ENCODE results near the gene NCOA1. TPM values are rescaled to one million over a fixed set of nuclear protein-coding genes. Genes with fewer than 3 reads are reported as not detected.
"Not testable (repeated sequence)": the region's sequence is repeated elsewhere in the genome, so short reads cannot be mapped to it uniquely, and the experiment has no call there.

NCOA1 gene
- total and polyA plus RNA-seq, 7 experiments from 2014 or later, result 13.2 to 72.8 (median 43.0) TPM

GRCh38 chr2:24482972-24483300 lies 8.1 kb upstream of the NCOA1 start:
- ATAC-seq (peak; percentile 22), DNase-seq (no peak)
- Mint-ChIP-seq H3K9me3 (peaks cover 0 to 10% (median 0%) of the 10 kb centered on the region in 11 donors), H3K27ac (no peak overlapping the region), H3K4me1 (peaks cover 0 to 3% (median 0%) of the 10 kb centered on the region in 7 donors), H3K36me3 (peaks cover 0 to 3% (median 0%) of the 10 kb centered on the region in 5 donors), H3K27me3 (peaks cover 0 to 2% (median 0%) of the 10 kb centered on the region in 5 donors), H3K4me3 (no peak overlapping the region)
- Histone ChIP-seq H3K4me1 (ENCODE audit: control insufficient read depth in 2 of 2, insufficient read depth in 2 of 2, low read length in 2 of 2) (no peaks in the 10 kb centered on the region), H3K36me3 (ENCODE audit: control insufficient read depth in 2 of 3, insufficient read depth in 3 of 3, low read length in 3 of 3) (no peaks in the 10 kb centered on the region), H3K27me3 (ENCODE audit: control insufficient read depth in 2 of 2, insufficient read depth in 2 of 2, low read length in 2 of 2) (no peaks in the 10 kb centered on the region), H3K9me3 (ENCODE audit: control insufficient read depth in 2 of 3, low read length in 3 of 3) (no peaks in the 10 kb centered on the region), H3K27ac (ENCODE audit: low read depth, low read length) (no peak overlapping the region), H3K4me3 (ENCODE audit: low read length) (no peak overlapping the region)
- ChIA-PET CTCF (no interaction called here), POLR2A (no interaction called here)
- intact Hi-C loops (cut with micrococcal nuclease), result no loop called here

GRCh38 chr2:24484677-24485076 lies 6.4 kb upstream of the NCOA1 start:
- POLR2A ChIA-PET; CTCF ChIA-PET; H3K27ac ChIP-seq (ENCODE audit: low read depth, low read length); ATAC-seq; H3K36me3 Mint-ChIP-seq; DNase-seq; intact Hi-C loops (cut with micrococcal nuclease); H3K27me3 ChIP-seq (ENCODE audit: control insufficient read depth in 2 of 2, insufficient read depth in 2 of 2, low read length in 2 of 2); H3K4me1 ChIP-seq (ENCODE audit: control insufficient read depth in 2 of 2, insufficient read depth in 2 of 2, low read length in 2 of 2); H3K36me3 ChIP-seq (ENCODE audit: control insufficient read depth in 2 of 3, insufficient read depth in 3 of 3, low read length in 3 of 3); H3K4me3 ChIP-seq (ENCODE audit: low read length); H3K9me3 ChIP-seq (ENCODE audit: control insufficient read depth in 2 of 3, low read length in 3 of 3); H3K27ac Mint-ChIP-seq; H3K9me3 Mint-ChIP-seq; H3K27me3 Mint-ChIP-seq: not testable (repeated sequence)
- H3K4me3 Mint-ChIP-seq, result peak overlapping the region in 1 of 10 donors; percentile 14
- H3K4me1 Mint-ChIP-seq, result peaks cover 8 to 14% (median 12%) of the 10 kb centered on the region in 7 donors

GRCh38 chr2:24485197-24485596 lies 5.9 kb upstream of the NCOA1 start:
- Histone ChIP-seq H3K27me3 (ENCODE audit: control insufficient read depth in 2 of 2, insufficient read depth in 2 of 2, low read length in 2 of 2) (no peaks in the 10 kb centered on the region), H3K4me3 (ENCODE audit: low read length) (no peak overlapping the region), H3K4me1 (ENCODE audit: control insufficient read depth in 2 of 2, insufficient read depth in 2 of 2, low read length in 2 of 2) (peaks cover 8 to 11% of the 10 kb centered on the region in 2 donors), H3K36me3 (ENCODE audit: control insufficient read depth in 2 of 3, insufficient read depth in 3 of 3, low read length in 3 of 3) (no peaks in the 10 kb centered on the region), H3K9me3 (ENCODE audit: control insufficient read depth in 2 of 3, low read length in 3 of 3) (no peaks in the 10 kb centered on the region), H3K27ac (ENCODE audit: low read depth, low read length) (no peak overlapping the region)
- peaks cover 0 to 2% (median 0%) of the 10 kb centered on the region in 5 donors for H3K27me3 Mint-ChIP-seq
- H3K4me1 Mint-ChIP-seq, result peaks cover 13 to 19% (median 17%) of the 10 kb centered on the region in 7 donors
- DNase-seq (no peak), ATAC-seq (no peak)
- POLR2A ChIA-PET, result no interaction called here
- H3K27ac Mint-ChIP-seq, result no peak overlapping the region
- H3K36me3 Mint-ChIP-seq, result peaks cover 0 to 3% (median 0%) of the 10 kb centered on the region in 5 donors
- H3K9me3 Mint-ChIP-seq, result peaks cover 0 to 8% (median 0%) of the 10 kb centered on the region in 11 donors
- intact Hi-C loops (cut with micrococcal nuclease), result no loop called here
- CTCF ChIA-PET, result no interaction called here
- H3K4me3 Mint-ChIP-seq, result no peak overlapping the region

GRCh38 chr2:24486636-24487205 lies 4.3 kb upstream of the NCOA1 start:
- H3K27ac Mint-ChIP-seq, result no peak overlapping the region
- H3K9me3 Mint-ChIP-seq, result peaks cover 0 to 4% (median 0%) of the 10 kb centered on the region in 11 donors
- H3K27me3 Mint-ChIP-seq, result no peaks in the 10 kb centered on the region
- POLR2A ChIA-PET, result interaction anchor here (1.5 kb wide), 1 partner anchor 9 kb away, joined by 3 read pairs; no protein-coding TSS in a partner anchor
- Histone ChIP-seq H3K36me3 (ENCODE audit: control insufficient read depth in 2 of 3, insufficient read depth in 3 of 3, low read length in 3 of 3) (no peaks in the 10 kb centered on the region), H3K4me3 (ENCODE audit: low read length) (no peak overlapping the region), H3K27me3 (ENCODE audit: control insufficient read depth in 2 of 2, insufficient read depth in 2 of 2, low read length in 2 of 2) (no peaks in the 10 kb centered on the region), H3K9me3 (ENCODE audit: control insufficient read depth in 2 of 3, low read length in 3 of 3) (no peaks in the 10 kb centered on the region), H3K4me1 (ENCODE audit: control insufficient read depth in 2 of 2, insufficient read depth in 2 of 2, low read length in 2 of 2) (peaks cover 12 to 14% of the 10 kb centered on the region in 2 donors), H3K27ac (ENCODE audit: low read depth, low read length) (no peak overlapping the region)
- peaks cover 17 to 24% (median 22%) of the 10 kb centered on the region in 7 donors for H3K4me1 Mint-ChIP-seq
- CTCF ChIA-PET, result no interaction called here
- H3K4me3 Mint-ChIP-seq, result peak overlapping the region in 1 of 10 donors; percentile 9
- no peak for ATAC-seq
- intact Hi-C loops (cut with micrococcal nuclease), result no loop called here
- H3K36me3 Mint-ChIP-seq, result peaks cover 0 to 3% (median 0%) of the 10 kb centered on the region in 5 donors
- no peak for DNase-seq

- Mint-ChIP-seq H3K27ac (peak overlapping the region; percentile 87 to 98 (median 93)), H3K4me3 (peak overlapping the region; percentile 80 to 95 (median 88)), H3K4me1 (peaks cover 43 to 49% (median 46%) of the 10 kb centered on the region in 7 donors), H3K36me3 (peaks cover 0 to 5% (median 0%) of the 10 kb centered on the region in 5 donors), H3K27me3 (peaks cover 0 to 11% (median 0%) of the 10 kb centered on the region in 5 donors), H3K9me3 (peaks cover 0 to 2% (median 0%) of the 10 kb centered on the region in 11 donors)
- peak in 2 of 9 donors; percentile 9 for DNase-seq
- no peak for ATAC-seq
- Histone ChIP-seq H3K4me1 (ENCODE audit: control insufficient read depth in 2 of 2, insufficient read depth in 2 of 2, low read length in 2 of 2) (peaks cover 26 to 42% of the 10 kb centered on the region in 2 donors), H3K36me3 (ENCODE audit: control insufficient read depth in 2 of 3, insufficient read depth in 3 of 3, low read length in 3 of 3) (no peaks in the 10 kb centered on the region), H3K27me3 (ENCODE audit: control insufficient read depth in 2 of 2, insufficient read depth in 2 of 2, low read length in 2 of 2) (no peaks in the 10 kb centered on the region), H3K27ac (ENCODE audit: low read depth, low read length) (peak overlapping the region; percentile 93), H3K9me3 (ENCODE audit: control insufficient read depth in 2 of 3, low read length in 3 of 3) (no peaks in the 10 kb centered on the region), H3K4me3 (ENCODE audit: low read length) (peak overlapping the region; percentile 63)
- ChIA-PET POLR2A (interaction anchor here (0.7 to 1.8 kb wide), 2 partner anchors 29 to 303 kb away, joined by 5 to 7 read pairs; partner anchors contain the start of genes CENPO and PTRHD1), CTCF (no interaction called here)
- intact Hi-C loops (cut with micrococcal nuclease), result loop anchor here (1.0 to 5.0 kb wide), 13 partner anchors 77 to 1388 kb away; partner anchors contain the start of genes ATAD2B (in 2 of the 2), CENPO (in 2 of the 2), PTRHD1 (in 2 of the 2) and ASXL2 (in 1 of the 2)
Observed at GRCh38 chr2:24489465-24490180, 1.4 kb upstream of the NCOA1 start.

- Histone ChIP-seq H3K27me3 (ENCODE audit: control insufficient read depth in 2 of 2, insufficient read depth in 2 of 2, low read length in 2 of 2) (no peaks in the 10 kb centered on the region), H3K27ac (ENCODE audit: low read depth, low read length) (peak overlapping the region; percentile 93), H3K9me3 (ENCODE audit: control insufficient read depth in 2 of 3, low read length in 3 of 3) (no peaks in the 10 kb centered on the region), H3K4me3 (ENCODE audit: low read length) (peak overlapping the region; percentile 63), H3K36me3 (ENCODE audit: control insufficient read depth in 2 of 3, insufficient read depth in 3 of 3, low read length in 3 of 3) (no peaks in the 10 kb centered on the region), H3K4me1 (ENCODE audit: control insufficient read depth in 2 of 2, insufficient read depth in 2 of 2, low read length in 2 of 2) (peaks cover 26 to 45% of the 10 kb centered on the region in 2 donors)
- CTCF ChIA-PET, result interaction anchor here (0.6 kb wide), 1 partner anchor 99 kb away, joined by 3 read pairs; no protein-coding TSS in a partner anchor
- H3K27ac Mint-ChIP-seq, result peak overlapping the region; percentile 87 to 98 (median 93)
- peak overlapping the region; percentile 80 to 95 (median 88) for H3K4me3 Mint-ChIP-seq
- ATAC-seq, result no peak
- POLR2A ChIA-PET, result interaction anchor here (0.7 to 1.9 kb wide), 3 partner anchors 11 to 302 kb away, joined by 5 to 7 read pairs (median 7); partner anchors contain the start of genes CENPO and PTRHD1
- H3K9me3 Mint-ChIP-seq, result peaks cover 0 to 2% (median 0%) of the 10 kb centered on the region in 11 donors
- H3K36me3 Mint-ChIP-seq, result peaks cover 0 to 5% (median 0%) of the 10 kb centered on the region in 5 donors
- peak in 1 of 9 donors; percentile 10 for DNase-seq
- intact Hi-C loops (cut with micrococcal nuclease), result loop anchor here (1.0 to 5.0 kb wide), 13 partner anchors 78 to 1387 kb away; partner anchors contain the start of genes ATAD2B (in 2 of the 2), CENPO (in 2 of the 2), PTRHD1 (in 2 of the 2) and ASXL2 (in 1 of the 2)
- peaks cover 44 to 54% (median 52%) of the 10 kb centered on the region in 7 donors for H3K4me1 Mint-ChIP-seq
- peaks cover 0 to 11% (median 0%) of the 10 kb centered on the region in 5 donors for H3K27me3 Mint-ChIP-seq
Observed at GRCh38 chr2:24490181-24490689, 819 bp upstream of the NCOA1 start.

Measured in naive thymus-derived CD4-positive, alpha-beta T cell (primary cell).